Activated CD4-positive, alpha-beta T cell treated with anti-CD3 and anti-CD28 coated beads, Interleukin-2, amount 10 ng/mL, durations not matched to agents 24 days and 14 days (primary cell): Measurements from ENCODE around the gene GET3. TPM values are rescaled to one million over a fixed set of nuclear protein-coding genes. Genes with fewer than 3 reads are reported as not detected.
"Not testable (repeated sequence)": the region's sequence is repeated elsewhere in the genome, so short reads cannot be mapped to it uniquely, and the experiment has no call there.

Source experiments
- DNase-seq: peaks from one replicate; pipeline ENCODE4 v3.0.0; 2022
- H3K27ac Mint-ChIP-seq: one replicate; pipeline ENCODE4 v1.8.0; 2022; ENCODE audit warnings: mild to moderate bottlenecking, mixed read lengths
- H3K27me3 Mint-ChIP-seq: one replicate; pipeline ENCODE4 v1.8.0; 2022; ENCODE audit warnings: mixed read lengths
- H3K36me3 Mint-ChIP-seq: one replicate; pipeline ENCODE4 v1.8.0; 2022; ENCODE audit warnings: low read depth, mild to moderate bottlenecking, mixed read lengths
- H3K4me1 Mint-ChIP-seq: one replicate; pipeline ENCODE4 v1.8.0; 2021; ENCODE audit warnings: mixed read lengths
- H3K4me3 Mint-ChIP-seq: one replicate; pipeline ENCODE4 v1.8.0; 2022; ENCODE audit warnings: mild to moderate bottlenecking, moderate library complexity, mixed read lengths
- H3K9me3 Mint-ChIP-seq: one replicate; pipeline ENCODE4 v1.8.0; 2021; ENCODE audit warnings: mixed read lengths
- intact Hi-C: fragments of 100-400 bp; cut with micrococcal nuclease; formaldehyde crosslinking; loops from one replicate; pipeline ENCODE4 v1.15.1; 2023
- total RNA-seq: library from RNA; stranded (reverse); gene quantifications from 2 replicates; pipeline ENCODE4 v1.2.3, GENCODE V29; 2022

Gene GET3
- total RNA-seq, 1 donor from 2014 or later: 64.6 TPM

DNA sequence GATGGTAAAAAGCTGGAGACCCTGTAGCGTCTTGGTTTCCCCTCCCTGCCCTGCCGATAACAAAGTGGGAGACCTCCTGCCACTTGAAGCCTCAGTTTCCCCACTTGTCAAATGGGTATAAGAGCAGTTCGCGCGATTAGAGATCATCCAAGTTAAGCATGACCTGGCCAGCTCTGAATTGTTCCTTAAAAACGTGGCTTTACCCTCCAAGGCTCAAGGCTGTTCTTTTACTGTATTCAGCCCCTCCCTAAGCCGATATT lies 14.0 kb upstream of the GET3 start:
- Mint-ChIP-seq H3K9me3 (no peaks in the 10 kb centered on the region), H3K27me3 (no peaks in the 10 kb centered on the region), H3K36me3 (peaks cover 51% of the 10 kb centered on the region), H3K4me3 (peak overlapping the region; percentile 95), H3K4me1 (peaks cover 33% of the 10 kb centered on the region), H3K27ac (peak overlapping the region; percentile 93)
- peak; percentile 69 for DNase-seq
- intact Hi-C loops: loop anchor here (5.0 kb wide), 1 partner anchor 69 kb away; the partner anchor contains the start of gene JUNB

DNA sequence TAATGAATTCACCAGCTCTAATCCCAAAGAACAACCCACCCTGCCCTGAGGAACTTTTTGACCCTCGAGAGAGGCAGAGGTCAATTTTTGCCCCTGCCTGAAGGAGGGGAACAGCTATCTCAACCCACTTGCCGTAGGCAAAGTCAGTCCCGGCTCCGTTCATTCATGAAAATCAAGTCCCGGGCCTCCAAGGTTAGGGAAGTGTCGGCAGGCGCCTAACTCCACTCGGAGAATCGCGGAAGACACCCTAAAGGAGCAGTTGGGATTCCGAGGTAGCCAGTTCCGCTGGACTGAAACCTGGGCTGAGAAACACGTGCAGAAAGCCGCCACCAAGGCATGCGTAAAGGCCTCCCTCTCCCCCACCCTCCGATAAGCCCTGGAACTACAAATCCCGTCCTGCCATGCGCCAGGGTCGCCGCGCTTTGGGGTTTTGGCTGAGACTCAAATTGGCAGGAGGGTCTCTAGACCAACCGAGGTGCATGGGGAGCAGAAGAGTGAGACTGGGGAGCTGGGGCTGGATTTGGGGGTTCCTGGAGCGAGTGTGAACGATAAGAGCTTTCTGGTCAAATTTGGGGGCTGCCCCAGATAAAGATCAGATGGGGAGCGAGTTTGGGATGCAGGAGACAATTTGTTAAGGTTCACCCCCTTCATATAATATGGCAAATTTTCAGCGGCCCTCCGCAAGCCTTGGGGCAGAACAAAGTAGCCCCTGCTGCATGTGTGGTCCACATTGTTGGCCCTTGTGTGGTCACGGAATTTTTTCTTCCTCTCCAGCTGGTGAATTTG lies 13.5 kb upstream of the GET3 start, which contains the start of gene TNPO2:
Gene TNPO2, minus strand, starts transcription at position 292 of the 786 bp plus-strand sequence. CDS start 2,955 bp downstream, outside the sequence.
- H3K27me3 Mint-ChIP-seq: no peaks in the 10 kb centered on the region
- peaks cover 29% of the 10 kb centered on the region for H3K4me1 Mint-ChIP-seq
- H3K9me3 Mint-ChIP-seq: no peaks in the 10 kb centered on the region
- intact Hi-C loops: loop anchor here (5.0 kb wide), 1 partner anchor 68 kb away; the partner anchor contains the start of gene JUNB
- H3K36me3 Mint-ChIP-seq: peaks cover 50% of the 10 kb centered on the region
- peak within 1 kb of the TSS; percentile 93 for H3K27ac Mint-ChIP-seq
- peak within 1 kb of the TSS; percentile 95 for H3K4me3 Mint-ChIP-seq
- DNase-seq: peak; percentile 92

DNA sequence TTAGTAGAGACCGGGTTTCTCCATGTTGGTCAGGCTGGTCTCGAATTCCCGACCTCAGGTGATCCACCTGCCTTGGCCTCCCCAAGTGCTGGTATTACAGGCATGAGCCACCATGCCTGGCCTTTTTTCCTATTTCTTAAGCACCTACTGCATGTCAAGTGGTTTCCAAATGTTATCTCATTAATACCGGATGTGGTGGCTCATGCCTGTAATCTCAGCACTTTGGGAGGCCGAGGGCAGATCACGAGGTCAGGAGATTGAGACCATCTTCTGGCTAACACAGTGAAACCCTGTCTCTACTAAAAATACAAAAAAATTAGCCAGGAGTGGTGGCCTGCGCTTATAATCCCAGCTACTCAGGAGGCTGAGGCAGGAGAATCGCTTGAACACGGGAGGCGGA lies 11.7 kb upstream of the GET3 start:
- H3K4me3 Mint-ChIP-seq, H3K27ac Mint-ChIP-seq, DNase-seq, H3K27me3 Mint-ChIP-seq, intact Hi-C loops, H3K9me3 Mint-ChIP-seq: not testable (repeated sequence)
- peaks cover 54% of the 10 kb centered on the region for H3K36me3 Mint-ChIP-seq
- H3K4me1 Mint-ChIP-seq: peaks cover 25% of the 10 kb centered on the region

DNA sequence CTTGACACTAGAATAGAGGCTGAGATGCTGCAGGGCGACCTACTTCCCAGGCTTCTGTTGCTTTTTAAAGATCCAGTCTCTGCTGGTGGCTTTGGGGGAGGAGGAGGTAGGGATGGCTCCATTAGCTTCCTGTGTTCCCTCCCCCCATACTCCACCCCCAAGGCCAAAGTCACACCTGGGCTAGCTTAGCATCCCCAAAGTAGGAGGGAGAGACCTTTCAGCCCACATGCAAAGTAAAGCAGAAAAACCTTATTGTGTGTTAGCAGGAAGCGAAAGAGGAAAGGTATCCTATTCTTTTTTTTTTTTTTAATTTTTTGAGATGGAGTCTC lies 10.3 kb upstream of the GET3 start:
- H3K4me3 Mint-ChIP-seq: no peak overlapping the region
- H3K27ac Mint-ChIP-seq: peak overlapping the region; percentile 59
- intact Hi-C loops: no loop called here
- no peaks in the 10 kb centered on the region for H3K9me3 Mint-ChIP-seq
- H3K4me1 Mint-ChIP-seq: peaks cover 18% of the 10 kb centered on the region
- no peak for DNase-seq
- no peaks in the 10 kb centered on the region for H3K27me3 Mint-ChIP-seq
- H3K36me3 Mint-ChIP-seq: peaks cover 46% of the 10 kb centered on the region

DNA sequence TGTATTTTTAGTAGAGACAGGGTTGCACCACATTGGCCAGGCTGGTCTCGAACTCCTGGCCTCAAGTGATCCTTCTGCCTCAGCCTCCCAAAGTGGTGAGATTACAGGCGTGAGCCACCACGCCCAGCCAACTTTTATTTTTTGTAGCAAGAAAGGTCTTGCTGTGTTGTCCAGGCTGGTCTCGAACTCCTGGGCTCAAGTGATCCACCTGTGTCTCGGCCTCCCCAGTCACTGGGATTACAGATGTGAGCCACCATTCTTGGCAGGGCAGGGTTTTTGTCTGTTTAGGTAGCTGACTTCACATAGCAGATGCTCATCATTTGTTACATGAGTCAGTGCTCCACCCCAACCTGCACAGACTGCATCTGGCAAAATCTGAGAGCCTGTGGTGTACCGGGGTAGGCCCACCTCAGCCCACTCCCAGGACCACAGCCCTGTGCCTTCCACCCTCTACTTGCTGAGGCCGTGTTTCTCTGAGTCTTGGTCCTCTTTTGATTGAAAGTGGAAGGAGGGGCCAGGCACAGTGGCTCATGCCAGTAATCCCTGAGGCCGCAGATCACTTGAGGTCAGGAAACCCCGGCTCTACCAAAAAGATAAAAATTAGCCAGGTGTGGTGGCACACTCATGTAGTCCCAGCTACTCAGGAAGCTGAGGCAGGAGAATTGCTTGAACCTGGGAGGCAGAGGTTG lies 9.4 kb upstream of the GET3 start:
- Mint-ChIP-seq H3K27ac (no peak overlapping the region), H3K27me3 (no peaks in the 10 kb centered on the region), H3K4me3 (no peak overlapping the region), H3K9me3 (no peaks in the 10 kb centered on the region), H3K36me3 (peaks cover 47% of the 10 kb centered on the region), H3K4me1 (peaks cover 24% of the 10 kb centered on the region)
- no peak for DNase-seq
- intact Hi-C loops: no loop called here

DNA sequence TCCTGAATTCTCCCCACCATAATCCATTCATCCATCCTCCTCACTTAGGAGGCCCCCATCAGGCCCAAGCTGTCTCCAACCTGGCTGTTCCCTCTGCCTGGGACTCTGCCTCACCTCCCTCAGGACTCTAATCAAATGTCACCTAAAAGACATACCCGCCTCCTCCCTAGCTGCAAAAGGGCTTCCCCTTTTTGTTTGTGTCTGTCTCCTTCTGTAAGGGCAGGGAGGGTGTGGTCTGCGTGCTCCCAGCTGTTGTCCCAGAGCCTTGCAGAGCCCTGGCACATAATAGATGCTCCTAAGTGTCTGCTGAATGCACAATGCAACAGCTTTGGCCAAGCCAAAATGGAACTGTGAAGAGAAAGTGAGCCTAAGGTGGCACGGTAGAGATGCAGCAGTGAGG lies 7.2 kb upstream of the GET3 start:
- Mint-ChIP-seq H3K4me3 (no peak overlapping the region), H3K4me1 (peaks cover 24% of the 10 kb centered on the region), H3K27ac (no peak overlapping the region), H3K27me3 (no peaks in the 10 kb centered on the region), H3K36me3 (peaks cover 51% of the 10 kb centered on the region), H3K9me3 (no peaks in the 10 kb centered on the region)
- intact Hi-C loops: loop anchor here (10.0 kb wide), 1 partner anchor 205 kb away; the partner anchor contains the start of genes CALR and FARSA
- DNase-seq: no peak

DNA sequence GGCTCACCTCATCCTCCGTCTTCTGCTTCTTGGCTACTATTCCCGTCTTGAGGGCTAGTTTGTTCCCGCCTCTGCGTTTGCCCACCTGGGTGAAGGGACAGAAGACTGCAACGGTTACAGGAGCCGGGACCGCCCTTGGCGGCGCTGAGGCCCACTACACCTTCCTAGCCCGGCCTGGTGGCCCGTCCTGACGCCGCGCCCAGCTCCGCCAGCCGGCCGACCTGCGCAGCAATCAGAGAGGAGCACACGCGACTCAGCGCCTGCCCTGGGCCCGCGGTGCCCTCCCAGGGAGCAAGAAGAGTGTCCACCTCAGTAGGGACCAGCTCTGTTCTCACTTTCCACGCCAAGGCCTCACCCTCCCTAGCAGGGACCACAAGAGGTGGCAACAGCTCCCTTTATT lies 6.0 kb upstream of the GET3 start:
- Mint-ChIP-seq H3K9me3 (no peaks in the 10 kb centered on the region), H3K27me3 (no peaks in the 10 kb centered on the region), H3K36me3 (peaks cover 51% of the 10 kb centered on the region), H3K4me3 (no peak overlapping the region), H3K4me1 (peaks cover 28% of the 10 kb centered on the region), H3K27ac (no peak overlapping the region)
- intact Hi-C loops: loop anchor here (10.0 kb wide), 1 partner anchor 203 kb away; the partner anchor contains the start of genes CALR and FARSA
- DNase-seq: no peak

DNA sequence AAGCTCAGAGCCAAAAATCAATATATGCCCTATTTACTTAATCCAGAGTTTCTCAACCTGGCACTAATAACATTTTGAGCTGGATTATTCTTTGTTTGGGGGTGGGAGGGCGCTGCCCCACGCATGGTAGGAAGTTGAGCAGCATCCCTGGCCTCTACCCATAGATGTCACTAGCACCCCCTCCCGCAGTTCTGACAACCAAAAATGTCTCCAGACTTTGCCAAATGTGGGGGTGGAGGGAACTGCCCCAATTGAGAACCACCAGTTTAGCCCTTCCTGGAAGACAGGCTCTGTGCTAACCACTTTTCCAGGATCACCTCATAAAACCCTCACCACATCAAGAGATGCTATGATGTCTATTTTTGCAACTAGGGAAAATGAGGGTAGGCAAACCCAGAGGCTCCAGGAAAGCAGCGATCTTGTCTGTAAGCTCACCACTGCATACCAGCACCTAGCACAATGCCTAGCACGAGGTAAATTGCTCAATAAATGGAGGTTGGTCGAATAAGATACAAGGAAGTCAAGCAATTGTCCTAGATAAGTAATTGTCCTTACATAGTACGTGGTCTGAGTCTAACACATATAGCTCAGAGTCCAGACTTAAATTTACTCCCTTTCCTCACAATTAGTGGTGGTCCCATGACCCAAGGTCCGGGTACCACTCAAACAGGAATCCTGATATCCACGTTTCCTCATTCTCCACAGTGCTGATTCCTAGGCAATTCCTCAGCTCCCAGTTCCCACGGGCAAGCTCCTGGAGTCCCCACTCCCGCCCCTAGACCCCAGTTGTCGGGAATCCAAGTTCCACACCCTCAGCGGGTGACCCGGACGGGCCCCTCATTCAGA lies 3.7 kb upstream of the GET3 start:
- no peaks in the 10 kb centered on the region for H3K27me3 Mint-ChIP-seq

DNA sequence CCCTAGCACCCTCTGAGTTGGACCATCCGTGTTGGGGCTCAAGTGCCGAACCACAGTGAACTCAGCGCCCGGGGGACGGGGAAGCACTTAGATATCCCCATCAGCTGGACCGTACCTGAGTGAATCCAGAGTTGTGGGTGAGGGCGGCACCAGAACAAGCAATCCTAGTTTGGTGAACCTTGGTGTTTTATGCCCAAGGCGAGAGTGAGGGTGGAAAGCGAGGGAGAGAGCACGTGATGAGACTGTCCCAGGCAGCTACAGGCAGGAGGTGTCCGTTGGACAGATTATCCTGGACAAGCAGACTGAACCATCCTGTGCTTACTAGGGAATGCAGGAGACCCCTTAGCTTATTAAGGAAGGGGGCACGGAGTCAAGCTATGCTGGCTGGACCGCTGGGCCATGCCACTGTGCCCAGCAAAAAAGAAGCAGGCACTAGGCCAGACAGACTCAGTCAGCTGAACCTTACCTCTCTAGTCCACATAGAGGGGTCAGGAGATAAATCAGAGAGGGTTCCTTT lies 596 bp downstream of the GET3 start:
- DNase-seq: no peak
- H3K27ac Mint-ChIP-seq: peak overlapping the region; percentile 98
- H3K27me3 Mint-ChIP-seq: no peaks in the 10 kb centered on the region
- peaks cover 29% of the 10 kb centered on the region for H3K36me3 Mint-ChIP-seq
- peaks cover 34% of the 10 kb centered on the region for H3K4me1 Mint-ChIP-seq
- intact Hi-C loops: loop anchor here (1.0 to 10.0 kb wide), 2 partner anchors 68 to 197 kb away; partner anchors contain the start of genes CALR, FARSA and RNASEH2A
- H3K9me3 Mint-ChIP-seq: no peaks in the 10 kb centered on the region
- peak overlapping the region; percentile 100 for H3K4me3 Mint-ChIP-seq

More for the DNA sequence above, 3.7 kb upstream of the GET3 start:
- Mint-ChIP-seq H3K36me3 (peaks cover 39% of the 10 kb centered on the region), H3K9me3 (no peaks in the 10 kb centered on the region), H3K4me3 (peak overlapping the region; percentile 90), H3K4me1 (peaks cover 43% of the 10 kb centered on the region), H3K27ac (peak overlapping the region; percentile 94)
- intact Hi-C loops: loop anchor here (1.0 to 10.0 kb wide), 2 partner anchors 11 to 201 kb away; partner anchors contain the start of genes CALR and FARSA
- peak; percentile 85 for DNase-seq

DNA sequence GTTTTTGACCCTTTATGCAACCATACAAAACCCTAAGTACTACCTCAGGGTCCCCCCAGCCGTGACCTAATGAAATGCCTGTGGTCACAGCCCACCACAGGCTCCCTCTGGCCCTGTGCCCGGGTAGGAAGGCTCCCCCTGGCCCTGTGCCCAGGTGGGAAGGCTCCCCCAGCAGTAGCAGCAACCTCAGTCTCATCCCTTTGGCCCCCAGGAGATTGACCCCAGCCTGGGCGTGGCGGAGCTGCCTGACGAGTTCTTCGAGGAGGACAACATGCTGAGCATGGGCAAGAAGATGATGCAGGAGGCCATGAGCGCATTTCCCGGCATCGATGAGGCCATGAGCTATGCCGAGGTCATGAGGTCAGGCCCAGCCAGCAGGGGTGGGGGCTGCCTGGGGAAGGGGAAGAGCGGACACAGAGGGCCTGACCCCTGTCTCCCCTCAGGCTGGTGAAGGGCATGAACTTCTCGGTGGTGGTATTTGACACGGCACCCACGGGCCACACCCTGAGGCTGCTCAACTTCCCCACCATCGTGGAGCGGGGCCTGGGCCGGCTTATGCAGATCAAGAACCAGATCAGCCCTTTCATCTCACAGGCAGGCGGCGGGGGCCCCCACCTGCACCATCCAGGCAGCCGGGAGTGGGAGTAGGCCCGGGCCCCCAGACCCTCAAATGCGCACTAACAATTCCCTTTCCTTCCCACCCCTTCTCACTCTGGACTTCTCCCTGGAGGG lies 8.0 kb downstream of the GET3 start:
- Mint-ChIP-seq H3K4me3 (no peak overlapping the region), H3K4me1 (peaks cover 4% of the 10 kb centered on the region), H3K27ac (no peak overlapping the region), H3K36me3 (peaks cover 46% of the 10 kb centered on the region), H3K9me3 (peaks cover 6% of the 10 kb centered on the region), H3K27me3 (peaks cover 4% of the 10 kb centered on the region)
- intact Hi-C loops: no loop called here
- DNase-seq: no peak

DNA sequence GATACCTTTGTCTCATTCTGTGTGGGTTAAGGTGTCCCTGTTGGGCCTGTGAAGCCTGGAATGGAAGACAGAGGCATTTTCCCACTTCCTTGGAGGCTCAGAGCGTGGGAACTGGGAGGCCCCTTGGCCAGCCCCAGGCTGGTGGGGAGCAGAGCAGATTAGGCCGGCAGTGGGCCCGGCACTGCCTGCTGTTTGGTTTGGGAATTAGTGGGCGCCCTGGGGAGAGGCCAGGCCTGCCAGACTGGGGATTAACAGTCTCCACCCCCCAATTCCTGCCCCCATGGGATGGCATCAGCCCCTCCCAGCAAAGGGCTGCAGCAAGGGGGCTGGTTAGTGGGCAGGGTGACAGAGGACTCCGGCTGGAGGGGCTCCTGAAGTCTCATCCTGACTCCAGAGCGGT lies 11.2 kb downstream of the GET3 start:
- intact Hi-C loops: no loop called here
- H3K27ac Mint-ChIP-seq: no peak overlapping the region
- peaks cover 18% of the 10 kb centered on the region for H3K27me3 Mint-ChIP-seq
- H3K36me3 Mint-ChIP-seq: peaks cover 35% of the 10 kb centered on the region
- no peak overlapping the region for H3K4me3 Mint-ChIP-seq
- DNase-seq: no peak
- H3K9me3 Mint-ChIP-seq: peaks cover 6% of the 10 kb centered on the region
- H3K4me1 Mint-ChIP-seq: peaks cover 4% of the 10 kb centered on the region

DNA sequence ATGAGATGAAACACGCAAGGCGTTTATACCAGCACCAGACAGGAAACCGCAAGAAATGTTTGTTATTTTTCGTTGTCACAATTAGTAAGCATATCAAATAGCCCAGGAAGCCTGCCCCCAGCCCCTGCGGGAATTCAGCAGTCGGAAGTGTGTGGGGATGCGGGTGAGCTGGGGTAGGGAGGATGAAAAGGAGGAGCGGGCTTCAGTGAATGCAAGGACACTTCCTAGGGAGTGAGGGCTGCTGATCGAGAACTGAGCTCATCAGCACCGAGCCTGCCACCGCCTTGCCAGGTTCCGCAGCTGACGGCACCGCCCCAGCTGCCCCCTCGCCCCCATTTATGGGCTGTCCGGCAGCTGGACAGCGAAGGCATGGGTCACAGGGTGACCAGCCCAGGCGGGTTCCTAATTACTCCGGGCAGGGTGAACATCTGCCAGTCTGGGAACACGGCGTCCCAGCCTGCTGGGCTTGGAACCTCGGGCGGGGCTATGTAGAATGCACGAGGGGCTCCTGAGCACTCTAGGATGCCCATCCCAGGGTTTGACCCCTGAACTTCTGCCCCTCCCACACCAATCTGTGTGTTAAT lies 12.7 kb downstream of the GET3 start:
- intact Hi-C loops: no loop called here
- no peak overlapping the region for H3K4me3 Mint-ChIP-seq
- H3K9me3 Mint-ChIP-seq: peaks cover 6% of the 10 kb centered on the region
- H3K27me3 Mint-ChIP-seq: peaks cover 18% of the 10 kb centered on the region
- H3K27ac Mint-ChIP-seq: no peak overlapping the region
- H3K4me1 Mint-ChIP-seq: peaks cover 4% of the 10 kb centered on the region
- DNase-seq: no peak
- H3K36me3 Mint-ChIP-seq: peaks cover 29% of the 10 kb centered on the region

DNA sequence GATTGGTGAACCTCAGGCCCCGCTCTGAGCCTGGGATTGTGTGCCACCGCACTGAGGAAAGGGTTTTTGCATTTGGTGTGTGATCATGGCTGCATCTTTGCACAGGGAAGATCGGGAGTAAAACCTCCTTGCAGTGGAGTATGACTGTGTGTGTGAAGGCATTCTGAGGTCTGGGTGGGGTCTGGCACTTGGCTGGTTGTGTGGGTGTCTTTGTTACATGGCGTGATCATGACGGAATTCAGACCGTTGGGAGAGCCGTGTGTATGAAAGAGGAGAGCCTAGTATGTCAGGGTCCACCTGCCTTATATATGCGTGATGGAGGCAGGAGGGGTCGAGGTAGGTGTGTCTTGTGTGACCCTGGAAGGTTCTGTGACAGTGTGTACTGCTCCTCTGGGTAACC lies 13.6 kb downstream of the GET3 start:
- H3K27me3 Mint-ChIP-seq: peaks cover 18% of the 10 kb centered on the region
- intact Hi-C loops: no loop called here
- H3K4me3 Mint-ChIP-seq: no peak overlapping the region
- H3K4me1 Mint-ChIP-seq: peaks cover 4% of the 10 kb centered on the region
- DNase-seq: no peak
- H3K9me3 Mint-ChIP-seq: peaks cover 6% of the 10 kb centered on the region
- peaks cover 22% of the 10 kb centered on the region for H3K36me3 Mint-ChIP-seq
- H3K27ac Mint-ChIP-seq: no peak overlapping the region
